ENCODE data around the gene PTGR3. TPM values are rescaled to one million over a fixed set of nuclear protein-coding genes. Genes with fewer than 3 reads are reported as not detected.

The PTGR3 gene
- total RNA-seq, 6 experiments from 2014 or later: 9.4 to 30.1 (median 19.8) TPM

GRCh38 chr18:75249672-75250470, 40.9 kb upstream of the PTGR3 start:
- Histone ChIP-seq H3K4me3 (no peak overlapping the region), H3K27ac (no peak overlapping the region), H3K27me3 (no peaks in the 10 kb centered on the region), H3K4me1 (peaks cover 0 to 58% (median 29%) of the 10 kb centered on the region in 4 donors), H3K9me3 (no peaks in the 10 kb centered on the region), H3K36me3 (no peaks in the 10 kb centered on the region)
- no peak for DNase-seq
- WGBS (ENCODE audit: insufficient coverage, low coverage, low lambda C conversion rate, missing lambda C conversion rate): 52% methylated on average over 6 of the region's 18 CpGs
- TF ChIP-seq CTCF (IDR thresholded peaks at IDR 0.05) (no peak), POLR2A (IDR thresholded peaks at IDR 0.05) (no peak)
- no peak for ATAC-seq
- intact Hi-C loops (cut with DNase I): no loop called here

DNA sequence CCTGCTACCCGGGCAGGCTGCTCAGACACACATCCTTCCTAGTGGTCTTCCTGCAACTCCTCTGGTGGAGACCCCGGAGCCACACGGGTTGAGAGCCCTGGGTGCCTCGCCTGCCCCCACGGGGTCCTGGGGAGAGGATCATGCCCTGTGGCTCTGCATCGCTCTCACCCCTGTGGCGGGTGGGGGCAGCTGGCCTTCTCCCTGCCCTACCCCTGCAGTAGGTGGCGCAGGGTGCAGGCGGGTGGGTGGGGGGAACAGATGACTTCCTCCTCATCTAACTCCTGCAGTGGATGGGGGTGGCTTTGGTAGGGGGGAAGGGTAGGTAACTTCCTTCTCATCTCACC, 40.2 kb upstream of the PTGR3 start:
- intact Hi-C loops (cut with DNase I): no loop called here
- H3K4me1 ChIP-seq: peaks cover 0 to 51% (median 25%) of the 10 kb centered on the region in 4 donors
- no peaks in the 10 kb centered on the region for H3K9me3 ChIP-seq
- H3K4me3 ChIP-seq: no peak overlapping the region
- no CpG with 5 or more reads among the region's 9 CpGs for WGBS (ENCODE audit: insufficient coverage, low coverage, low lambda C conversion rate, missing lambda C conversion rate)
- DNase-seq (no peak), ATAC-seq (no peak)
- no peaks in the 10 kb centered on the region for H3K27me3 ChIP-seq
- H3K36me3 ChIP-seq: no peaks in the 10 kb centered on the region
- peak overlapping the region in 2 of 3 donors; percentile 70 to 82 for H3K27ac ChIP-seq
- no peak for TF ChIP-seq CTCF (IDR thresholded peaks at IDR 0.05)
- TF ChIP-seq POLR2A (IDR thresholded peaks at IDR 0.05): no peak

DNA sequence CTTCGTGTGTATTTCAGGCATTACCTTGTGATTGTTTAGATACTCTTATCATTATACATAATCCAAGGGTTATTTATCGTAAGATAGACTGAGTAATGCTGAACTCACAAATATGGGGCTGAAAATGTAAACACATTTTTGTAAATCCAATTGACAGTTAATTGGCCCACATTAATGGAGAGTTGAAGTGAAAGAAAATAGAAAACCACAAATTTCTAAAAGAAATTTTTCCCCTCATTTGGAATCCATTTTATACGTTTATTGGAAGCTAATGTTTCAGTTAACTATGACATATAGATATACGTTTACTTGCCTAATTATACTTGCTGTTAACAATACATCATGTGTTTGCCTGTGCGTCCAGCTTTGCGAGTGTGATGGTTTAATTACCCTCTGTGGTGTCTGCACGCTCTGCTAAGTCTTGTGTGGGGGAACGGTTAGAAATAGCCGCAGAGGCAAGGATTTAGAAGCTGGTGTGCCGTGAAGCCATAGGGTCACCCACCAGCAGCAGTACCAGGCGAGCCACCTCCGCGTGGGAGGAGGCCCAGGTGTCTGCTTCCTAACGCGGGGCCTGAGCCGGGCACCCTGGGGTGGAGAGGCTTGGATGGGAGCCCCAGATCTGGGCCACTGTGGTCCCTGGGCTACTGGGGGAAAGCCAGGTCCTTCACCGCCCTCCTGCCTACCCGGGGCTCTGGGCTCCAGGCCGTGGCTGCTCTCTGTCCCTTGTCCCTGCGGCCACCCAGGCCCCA, 39.7 kb upstream of the PTGR3 start:
- TF ChIP-seq POLR2A (IDR thresholded peaks at IDR 0.05) (no peak), CTCF (IDR thresholded peaks at IDR 0.05) (no peak)
- no peak for ATAC-seq
- peak overlapping the region; percentile 70 to 82 (median 72) for H3K27ac ChIP-seq
- DNase-seq: no peak
- WGBS (ENCODE audit: insufficient coverage, low coverage, low lambda C conversion rate, missing lambda C conversion rate): 80% methylated on average over 12 of the region's 20 CpGs
- H3K36me3 ChIP-seq: no peaks in the 10 kb centered on the region
- no peaks in the 10 kb centered on the region for H3K27me3 ChIP-seq
- no peaks in the 10 kb centered on the region for H3K9me3 ChIP-seq
- H3K4me1 ChIP-seq: peaks cover 0 to 46% (median 23%) of the 10 kb centered on the region in 4 donors
- no peak overlapping the region for H3K4me3 ChIP-seq
- intact Hi-C loops (cut with DNase I): no loop called here

- no peak for TF ChIP-seq CTCF (IDR thresholded peaks at IDR 0.05)
- TF ChIP-seq POLR2A (IDR thresholded peaks at IDR 0.05): peak; percentile 22
- Histone ChIP-seq H3K27ac (peak overlapping the region; percentile 70 to 82 (median 72)), H3K36me3 (no peaks in the 10 kb centered on the region), H3K4me1 (peaks cover 0 to 41% (median 19%) of the 10 kb centered on the region in 4 donors), H3K4me3 (peak overlapping the region; percentile 4 to 44 (median 35)), H3K9me3 (no peaks in the 10 kb centered on the region), H3K27me3 (no peaks in the 10 kb centered on the region)
- ATAC-seq (peak; percentile 64 to 72 (median 71)), DNase-seq (no peak)
- intact Hi-C loops (cut with DNase I): no loop called here
- whole genome bisulfite sequencing (ENCODE audit: insufficient coverage, low coverage, low lambda C conversion rate, missing lambda C conversion rate): 14% methylated on average over 8 of the region's 8 CpGs
Measured at GRCh38 chr18:75247611-75248421, 38.9 kb upstream of the PTGR3 start.
